ENCODE data around the gene ARID1B.
A peak's percentile ranks its signal among the peaks of the same experiment; 100 is the strongest.

DNA sequence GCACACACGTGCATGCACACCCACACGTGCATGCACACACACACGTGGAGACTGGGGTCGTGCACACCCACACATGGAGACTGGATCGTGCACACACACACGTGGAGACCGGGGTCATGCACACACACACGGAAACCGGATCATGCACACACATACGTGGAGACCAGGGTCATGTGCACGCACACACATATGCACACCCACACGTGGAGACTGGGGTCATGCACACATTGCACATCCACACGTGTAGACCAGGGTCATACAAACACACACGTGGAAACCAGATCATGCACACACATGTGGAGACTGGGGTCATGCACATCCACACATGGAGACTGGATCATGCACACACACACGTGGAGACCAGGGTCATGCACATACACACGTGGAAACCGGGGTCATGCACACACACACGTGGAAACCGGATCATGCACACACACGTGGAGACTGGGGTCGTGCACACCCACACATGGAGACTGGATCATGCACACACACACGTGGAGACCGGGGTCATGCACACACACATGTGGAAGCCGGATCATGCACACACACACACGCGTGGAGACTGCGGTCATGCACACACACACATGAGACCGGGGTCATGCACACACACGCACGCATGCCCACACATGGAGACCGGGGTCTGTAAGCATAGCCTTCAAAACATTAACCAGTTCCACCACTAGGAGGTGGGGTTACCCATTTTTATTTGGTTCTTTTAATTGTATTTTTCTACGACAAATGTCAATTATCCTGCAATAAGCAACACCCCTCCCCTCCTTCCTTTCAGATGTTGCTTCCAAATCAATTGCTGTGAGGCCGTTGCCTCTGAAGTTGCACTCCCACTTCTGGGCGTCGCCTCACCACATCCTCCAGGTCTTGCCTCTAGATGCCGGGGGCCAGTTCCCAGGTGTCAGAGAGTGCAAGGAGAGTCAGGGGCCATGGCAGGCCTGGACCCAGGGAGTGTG is 450.3 kb downstream of the ARID1B start:
- TF ChIP-seq, protein P1, sequence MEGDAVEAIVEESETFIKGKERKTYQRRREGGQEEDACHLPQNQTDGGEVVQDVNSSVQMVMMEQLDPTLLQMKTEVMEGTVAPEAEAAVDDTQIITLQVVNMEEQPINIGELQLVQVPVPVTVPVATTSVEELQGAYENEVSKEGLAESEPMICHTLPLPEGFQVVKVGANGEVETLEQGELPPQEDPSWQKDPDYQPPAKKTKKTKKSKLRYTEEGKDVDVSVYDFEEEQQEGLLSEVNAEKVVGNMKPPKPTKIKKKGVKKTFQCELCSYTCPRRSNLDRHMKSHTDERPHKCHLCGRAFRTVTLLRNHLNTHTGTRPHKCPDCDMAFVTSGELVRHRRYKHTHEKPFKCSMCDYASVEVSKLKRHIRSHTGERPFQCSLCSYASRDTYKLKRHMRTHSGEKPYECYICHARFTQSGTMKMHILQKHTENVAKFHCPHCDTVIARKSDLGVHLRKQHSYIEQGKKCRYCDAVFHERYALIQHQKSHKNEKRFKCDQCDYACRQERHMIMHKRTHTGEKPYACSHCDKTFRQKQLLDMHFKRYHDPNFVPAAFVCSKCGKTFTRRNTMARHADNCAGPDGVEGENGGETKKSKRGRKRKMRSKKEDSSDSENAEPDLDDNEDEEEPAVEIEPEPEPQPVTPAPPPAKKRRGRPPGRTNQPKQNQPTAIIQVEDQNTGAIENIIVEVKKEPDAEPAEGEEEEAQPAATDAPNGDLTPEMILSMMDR (IDR thresholded peaks at IDR 0.05; ENCODE audit: low read length): 0 out of 2 replicates have a peak, but pooled peaks have one; percentile 6
- no peak for TF ChIP-seq EZH2 (optimal IDR thresholded peaks at IDR 0.05; ENCODE audit: low read depth, low read length)

All from MM.1S (cell line).